Muscle of arm (tissue), 12 donors: Measurements from ENCODE around the gene TRPT1. TPM values are rescaled to one million over a fixed set of nuclear protein-coding genes. Genes with fewer than 3 reads are reported as not detected.

Experiments
- DNase-seq: peaks from one replicate; pipeline ENCODE4 v3.0.0-alpha.2; 2013
- polyA plus RNA-seq, 12 donors: library from polyadenylated mRNA; unstranded; fragments of 120-200 nt; gene quantifications; one replicate each; pipeline ENCODE4 v1.2.1, GENCODE V29; 2013; ENCODE audit not compliant: insufficient read length in 12 of 12

Gene TRPT1
- polyA plus RNA-seq, 12 donors: 30.8 to 142 (median 65.8) TPM; not detected in 1

- DNase-seq: no peak
Observed at GRCh38 chr11:64231546-64231945, 5.6 kb upstream of the TRPT1 start.

GRCh38 chr11:64230985-64231365 is 5.0 kb upstream of the TRPT1 start:
- no peak for DNase-seq

- DNase-seq: peak; percentile 92
Observed at GRCh38 chr11:64230171-64230984, 4.4 kb upstream of the TRPT1 start, which contains the start of gene DNAJC4. DNAJC4 (plus strand) TSS chr11:64230548; CDS start chr11:64230855, 307 bp downstream.

- DNase-seq: no peak
Observed at GRCh38 chr11:64229744-64230170, 3.8 kb upstream of the TRPT1 start.

GRCh38 chr11:64229090-64229743 is 3.2 kb upstream of the TRPT1 start:
- DNase-seq: no peak

GRCh38 chr11:64227405-64227956 is 1.5 kb upstream of the TRPT1 start:
- no peak for DNase-seq

GRCh38 chr11:64226507-64227051 is 593 bp upstream of the TRPT1 start:
- DNase-seq: no peak

- no peak for DNase-seq
Observed at GRCh38 chr11:64224891-64225607, 937 bp downstream of the TRPT1 start.

GRCh38 chr11:64224151-64224890 is 1.7 kb downstream of the TRPT1 start:
- no peak for DNase-seq

- DNase-seq: no peak
Observed at GRCh38 chr11:64223001-64223651, 2.9 kb downstream of the TRPT1 start.

- DNase-seq: no peak
Observed at GRCh38 chr11:64222651-64223000, 3.4 kb downstream of the TRPT1 start.

- DNase-seq: no peak
Observed at GRCh38 chr11:64220798-64221197, 5.2 kb downstream of the TRPT1 start.

GRCh38 chr11:64220271-64220670 is 5.7 kb downstream of the TRPT1 start:
- DNase-seq: no peak

- DNase-seq: no peak
Observed at GRCh38 chr11:64219755-64220154, 6.2 kb downstream of the TRPT1 start.

- no peak for DNase-seq
Observed at GRCh38 chr11:64219354-64219684, 6.7 kb downstream of the TRPT1 start.

GRCh38 chr11:64218628-64219353 is 7.2 kb downstream of the TRPT1 start:
- no peak for DNase-seq

GRCh38 chr11:64216879-64217278 is 9.1 kb downstream of the TRPT1 start:
- DNase-seq: no peak

- DNase-seq: no peak
Observed at GRCh38 chr11:64211181-64211872, 14.7 kb downstream of the TRPT1 start.

GRCh38 chr11:64210301-64211020 is 15.5 kb downstream of the TRPT1 start:
- no peak for DNase-seq
